ENCODE results near the gene COPRS.
"Not testable (repeated sequence)": the region's sequence is repeated elsewhere in the genome, so short reads cannot be mapped to it uniquely, and the experiment has no call there.

The COPRS gene

GRCh38 chr17:31843070-31843745 lies 15.8 kb downstream of the COPRS start:
- no peak for DNase-seq

- DNase-seq: peak; percentile 62 to 70
Observed at GRCh38 chr17:31842195-31843069, 16.6 kb downstream of the COPRS start.

- DNase-seq: no peak
Observed at GRCh38 chr17:31841850-31842194, 17.2 kb downstream of the COPRS start.

DNA sequence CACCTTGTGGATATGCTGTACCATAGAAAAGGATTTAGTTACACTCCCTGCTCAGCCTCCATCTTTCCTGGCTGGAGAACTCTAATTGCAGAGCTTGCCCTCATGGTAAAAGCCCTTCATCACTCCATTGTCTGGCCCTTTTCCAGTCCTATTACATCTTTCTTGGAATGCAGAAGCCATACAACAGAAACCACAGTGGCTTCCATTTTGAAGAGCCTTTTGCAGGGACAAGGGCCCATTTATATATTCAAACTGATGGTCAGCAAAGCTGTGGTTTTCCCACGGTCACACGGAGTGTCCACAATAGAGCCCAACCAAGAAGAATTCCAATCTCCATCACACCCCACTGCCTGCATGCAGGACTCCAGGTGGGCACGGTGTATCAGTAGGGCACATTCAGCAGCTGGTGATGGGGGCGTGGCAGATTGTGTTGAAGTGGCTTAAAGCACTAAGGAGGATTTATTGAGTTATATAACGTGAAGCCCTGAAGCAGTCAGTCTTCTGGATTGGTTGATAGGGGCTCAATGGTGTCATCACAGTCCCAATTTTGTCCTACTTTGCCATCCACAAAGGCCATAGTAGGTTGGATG lies 20.3 kb downstream of the COPRS start:
- no peak for DNase-seq

DNA sequence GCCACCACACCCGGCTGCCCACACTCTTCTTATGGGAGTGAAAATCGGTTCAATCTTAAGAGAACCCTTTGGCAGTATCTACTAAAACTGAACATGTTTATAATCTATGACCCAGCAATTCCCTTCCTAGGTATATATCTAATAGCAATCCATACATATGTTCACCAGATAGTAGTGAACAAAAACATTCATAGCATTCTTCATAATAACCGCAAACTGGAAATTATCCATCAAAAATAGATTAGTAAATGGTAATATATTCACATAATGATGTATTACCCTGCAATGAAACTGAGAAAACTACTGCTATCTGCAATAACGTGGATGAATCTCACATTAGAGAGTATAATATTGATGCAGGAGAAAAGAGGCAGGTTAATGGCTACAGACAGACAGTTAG lies 23.1 kb downstream of the COPRS start:
- DNase-seq: no peak

GRCh38 chr17:31834448-31834847 lies 24.6 kb downstream of the COPRS start:
- DNase-seq: no peak

DNA sequence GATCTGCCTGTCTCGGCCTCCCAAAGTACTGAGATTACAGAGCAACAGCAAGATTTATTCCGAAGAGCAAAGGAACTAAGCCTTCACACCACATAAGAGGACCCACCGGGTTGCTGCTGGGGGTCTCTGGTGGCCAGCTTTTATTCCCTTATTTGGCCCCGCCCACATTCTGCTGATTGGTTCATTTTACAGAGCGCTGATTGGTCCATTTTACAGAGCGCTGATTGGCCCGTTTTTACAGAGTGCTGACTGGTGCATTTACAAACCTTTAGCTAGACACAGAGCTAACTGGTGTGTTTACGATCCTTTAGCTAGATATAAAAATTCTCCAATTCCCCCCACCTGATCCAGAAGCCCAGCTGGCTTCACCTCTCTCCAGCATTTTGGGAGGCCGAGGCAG lies 26.3 kb downstream of the COPRS start:
- DNase-seq: no peak

DNA sequence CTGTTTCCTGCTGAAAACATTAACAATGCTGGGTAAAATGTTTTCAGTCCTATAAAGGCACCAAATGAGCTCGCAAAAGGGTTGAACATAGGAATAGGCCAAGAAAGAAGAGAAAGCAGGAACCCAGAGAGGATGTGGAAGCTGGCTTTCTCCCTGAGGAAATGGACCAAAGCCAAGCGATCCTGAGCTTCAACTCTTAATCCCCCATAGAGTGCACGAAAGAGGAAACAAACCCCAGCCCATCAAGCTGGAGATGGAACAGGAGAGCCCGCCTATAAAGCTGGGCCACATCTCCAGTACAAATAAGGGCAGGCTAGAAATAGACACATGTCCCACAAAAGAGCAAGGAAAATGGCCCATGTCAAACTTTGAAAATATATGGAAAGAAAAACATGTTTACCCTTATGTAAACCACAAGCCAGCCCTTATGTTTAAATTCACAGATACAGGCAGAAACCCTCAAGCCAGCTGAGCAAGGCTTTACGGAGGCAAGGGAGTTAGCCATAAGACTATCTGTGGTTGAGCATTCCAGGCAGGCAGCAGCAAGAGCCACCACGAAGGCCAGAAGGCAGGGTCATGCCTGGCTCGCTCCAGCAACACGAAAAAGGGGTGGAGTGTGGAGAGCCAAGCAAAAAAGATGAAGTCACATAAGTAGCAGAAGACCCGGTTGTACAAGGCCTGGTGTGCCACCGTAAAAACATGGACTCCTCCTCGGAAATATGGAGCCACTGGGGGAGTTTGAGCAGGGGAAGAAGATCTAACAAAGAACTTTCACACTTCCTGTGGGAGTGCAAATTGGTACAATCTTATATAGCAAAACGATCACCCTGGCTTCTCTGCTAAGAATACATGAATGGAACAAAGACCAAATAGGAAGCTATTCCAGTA lies 27.8 kb downstream of the COPRS start:
- no peak for DNase-seq

DNA sequence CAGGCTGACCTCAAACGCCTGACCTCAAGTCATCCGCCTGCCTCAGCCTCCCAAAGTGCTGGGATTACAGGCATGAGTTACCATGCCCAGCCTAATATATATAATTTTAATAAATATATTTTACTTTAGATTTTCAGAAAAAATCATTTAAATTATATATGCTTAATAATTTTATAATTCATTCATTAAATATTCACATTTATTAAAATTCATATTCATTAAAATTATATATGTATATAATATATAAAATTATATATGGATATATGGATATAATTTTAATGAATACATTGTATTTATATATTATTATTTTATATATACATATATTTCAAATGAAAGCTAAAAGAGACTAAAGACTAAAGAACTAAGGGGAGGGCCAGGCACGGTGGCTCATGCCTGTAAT lies 29.4 kb downstream of the COPRS start:
- DNase-seq: no peak

DNA sequence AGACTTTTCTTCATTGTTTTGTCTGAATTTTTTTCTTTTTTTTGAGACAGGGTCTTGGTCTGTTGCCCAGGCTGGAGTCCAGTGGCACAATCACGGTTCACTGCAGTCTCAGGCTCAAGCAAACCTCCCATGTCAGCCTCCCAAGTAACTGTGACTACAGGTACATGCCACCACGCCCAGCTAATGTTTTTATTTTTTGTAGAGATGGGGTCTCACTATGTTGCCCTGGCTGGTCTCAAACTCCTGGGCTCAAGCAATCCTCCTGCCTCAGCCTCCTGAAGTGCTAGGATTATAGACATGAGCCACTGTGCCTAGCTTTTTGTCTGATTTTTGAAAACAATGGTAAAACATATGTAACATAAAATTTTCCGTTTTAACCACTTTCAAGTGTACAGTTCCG lies 30.1 kb downstream of the COPRS start:
- DNase-seq: not testable (repeated sequence)

- no peak for DNase-seq
Observed at GRCh38 chr17:31825961-31826691, 32.9 kb downstream of the COPRS start.

- DNase-seq: no peak
Observed at GRCh38 chr17:31824766-31825360, 34.2 kb downstream of the COPRS start.

DNA sequence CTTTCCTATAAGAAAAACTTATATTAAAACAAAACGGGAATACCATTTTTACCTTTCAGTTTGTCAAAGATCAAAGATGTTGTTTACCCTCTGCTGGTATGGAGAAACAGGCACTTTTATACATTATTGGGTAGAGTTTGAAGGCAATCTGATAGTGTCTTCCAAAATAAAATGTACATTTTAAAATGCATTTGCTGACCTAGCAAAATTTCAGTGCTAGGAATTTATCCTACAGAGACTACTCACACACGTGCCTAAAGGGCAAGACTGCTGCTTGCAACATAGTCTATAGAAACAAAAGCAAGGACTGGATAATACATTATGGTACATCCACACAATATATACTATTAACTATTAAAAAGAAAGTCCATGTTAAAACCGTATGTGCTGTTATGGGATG lies 36.0 kb downstream of the COPRS start:
- no peak for DNase-seq

DNA sequence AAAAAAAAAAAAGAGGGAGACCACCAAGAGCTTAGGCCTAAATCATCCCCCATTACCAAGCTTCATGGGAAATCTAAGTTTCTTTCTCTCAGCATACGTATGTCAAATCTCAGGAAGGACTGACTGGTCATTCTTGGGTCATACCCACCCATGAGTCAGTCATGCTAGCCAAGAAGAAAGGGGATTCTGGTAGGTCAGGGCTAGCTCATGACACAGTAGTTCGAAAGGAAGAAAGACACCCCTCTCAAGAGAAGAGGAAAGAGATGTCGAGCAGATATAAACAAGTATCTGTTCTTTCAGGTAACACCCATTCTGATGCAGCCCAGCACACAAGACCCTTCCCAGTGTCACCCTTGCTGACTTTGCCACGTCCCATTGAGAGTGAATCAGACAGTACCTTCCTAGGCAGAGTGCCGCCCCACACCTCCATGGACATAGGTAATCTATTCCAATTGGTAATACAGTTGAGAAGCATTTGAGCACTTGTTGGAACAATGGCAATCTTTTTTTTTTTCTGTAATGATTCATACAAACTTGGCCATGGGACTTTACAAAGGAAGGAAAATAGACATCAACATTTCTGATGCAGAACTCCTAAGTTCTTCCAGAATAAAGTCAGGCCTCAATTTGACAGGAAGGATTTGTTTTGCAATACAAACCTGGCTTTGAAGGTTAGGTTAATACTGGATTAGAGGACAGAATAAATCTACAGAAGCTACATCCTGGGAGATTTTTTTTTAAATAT lies 38.2 kb downstream of the COPRS start:
- DNase-seq: no peak

DNA sequence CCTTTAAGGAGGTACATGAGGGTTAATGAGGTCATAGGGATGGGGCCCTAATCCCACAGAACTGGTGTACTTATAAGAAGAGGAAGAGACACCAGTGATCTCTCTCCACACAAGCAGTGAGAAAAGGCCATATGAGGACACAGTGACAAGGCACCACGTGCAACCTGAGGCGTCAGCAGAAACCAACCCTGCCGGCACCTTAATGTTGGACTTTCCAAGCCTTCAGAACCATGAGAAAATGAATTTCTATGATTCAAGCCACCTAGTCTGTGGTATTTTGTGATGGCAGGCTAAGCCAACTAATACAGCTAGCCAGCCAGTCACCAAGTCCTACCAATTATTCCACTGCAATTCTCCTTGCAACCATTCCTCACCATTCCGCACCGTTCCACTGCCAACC lies 39.5 kb downstream of the COPRS start:
- no peak for DNase-seq

GRCh38 chr17:31818863-31819262 lies 40.2 kb downstream of the COPRS start:
- DNase-seq: not testable (repeated sequence)

DNA sequence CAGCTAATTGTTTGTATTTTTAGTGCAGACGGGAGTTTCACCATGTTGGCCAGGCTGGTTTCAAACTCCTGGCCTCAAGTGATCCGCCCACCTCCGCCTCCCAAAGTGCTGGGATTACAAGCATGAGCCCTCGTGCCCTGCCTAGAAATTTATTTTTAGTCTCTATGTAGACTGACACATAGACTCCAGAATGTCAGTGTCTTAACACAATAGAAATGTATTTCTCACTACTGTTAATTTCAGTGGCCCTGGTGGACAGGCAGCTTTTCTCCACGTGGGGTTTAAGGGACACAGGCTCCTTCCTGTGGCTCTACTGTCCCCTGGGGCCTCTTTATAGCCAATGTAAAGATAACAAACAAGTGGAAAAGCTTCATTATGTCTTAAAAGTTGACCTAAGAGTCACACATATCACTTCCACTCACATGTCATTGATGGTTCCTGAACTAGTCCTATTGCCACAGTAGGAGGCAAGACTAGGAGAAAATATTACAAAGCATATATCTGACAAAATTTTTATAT lies 43.8 kb downstream of the COPRS start:
- DNase-seq: no peak

DNA sequence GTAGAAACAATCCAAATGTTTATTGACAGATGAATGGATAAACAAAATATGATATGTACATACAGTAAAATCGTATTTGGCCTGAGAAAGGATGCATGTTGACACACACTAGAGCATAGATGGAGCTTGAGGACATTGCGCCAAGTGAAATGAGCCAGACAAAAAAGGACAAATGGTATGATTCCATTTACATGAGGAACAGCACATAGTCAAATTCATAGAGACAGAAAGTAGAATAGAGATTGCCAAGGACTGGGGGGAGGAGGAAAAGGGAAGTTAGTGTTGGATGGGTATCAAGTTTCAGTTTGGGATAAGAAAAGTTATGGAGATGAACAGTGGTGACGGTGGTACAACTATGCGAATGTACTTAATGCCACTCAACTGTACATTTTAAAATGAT lies 47.9 kb downstream of the COPRS start:
- no peak for DNase-seq

GRCh38 chr17:31809876-31810275 lies 49.2 kb downstream of the COPRS start:
- DNase-seq: not testable (repeated sequence)

GRCh38 chr17:31808521-31809050 lies 50.5 kb downstream of the COPRS start:
- DNase-seq: no peak

DNA sequence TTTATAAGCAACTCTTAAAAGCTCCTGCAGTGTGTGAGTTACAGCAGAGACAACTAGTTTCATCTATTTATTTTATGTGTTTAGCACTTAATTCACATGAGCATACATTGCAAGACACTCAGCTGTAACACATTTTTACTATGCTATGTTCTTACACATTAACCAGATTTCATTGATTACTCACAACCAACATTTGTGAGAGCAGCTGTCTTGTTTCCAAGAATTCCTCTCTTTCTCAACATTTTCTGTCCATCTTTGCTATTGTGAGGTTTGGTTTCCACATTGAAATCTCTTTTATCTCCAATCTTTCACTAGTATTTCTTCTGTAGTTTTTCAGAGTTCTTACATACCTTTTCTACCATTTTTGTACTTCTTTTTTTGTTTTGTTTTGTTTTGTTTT lies 51.2 kb downstream of the COPRS start:
- no peak for DNase-seq

Measured in CD4-positive, alpha-beta T cell treated with Interleukin-4 for 1 hour (primary cell).